GM23338 (cell line): Measurements from ENCODE around the gene SCAMP5.

Source experiments
- POLR2AphosphoS5 ChIP-seq: IDR thresholded peaks from 2 replicates; pipeline ENCODE4 v1.6.1; 2016; ENCODE audit warnings: antibody characterized with exemption, low read depth
- STAT1 ChIP-seq: IDR thresholded peaks from one replicate; pipeline ENCODE4 v1.6.1; 2016; ENCODE audit warnings: antibody characterized with exemption; ENCODE audit not compliant: unreplicated experiment
- TF ChIP-seq, protein P1 (sequence below), 2 experiments: fragments of 200-600 bp in 1 of 2; sonication (generic) in 1 of 2; conservative IDR thresholded peaks; 2 replicates each; pipeline versions ENCODE4 v1.5.1 to v1.6.1; 2016 to 2017; ENCODE audit warnings: antibody characterized with exemption in 2 of 2, low read depth in 2 of 2, mild to moderate bottlenecking in 2 of 2, moderate library complexity in 1 of 2

DNA sequence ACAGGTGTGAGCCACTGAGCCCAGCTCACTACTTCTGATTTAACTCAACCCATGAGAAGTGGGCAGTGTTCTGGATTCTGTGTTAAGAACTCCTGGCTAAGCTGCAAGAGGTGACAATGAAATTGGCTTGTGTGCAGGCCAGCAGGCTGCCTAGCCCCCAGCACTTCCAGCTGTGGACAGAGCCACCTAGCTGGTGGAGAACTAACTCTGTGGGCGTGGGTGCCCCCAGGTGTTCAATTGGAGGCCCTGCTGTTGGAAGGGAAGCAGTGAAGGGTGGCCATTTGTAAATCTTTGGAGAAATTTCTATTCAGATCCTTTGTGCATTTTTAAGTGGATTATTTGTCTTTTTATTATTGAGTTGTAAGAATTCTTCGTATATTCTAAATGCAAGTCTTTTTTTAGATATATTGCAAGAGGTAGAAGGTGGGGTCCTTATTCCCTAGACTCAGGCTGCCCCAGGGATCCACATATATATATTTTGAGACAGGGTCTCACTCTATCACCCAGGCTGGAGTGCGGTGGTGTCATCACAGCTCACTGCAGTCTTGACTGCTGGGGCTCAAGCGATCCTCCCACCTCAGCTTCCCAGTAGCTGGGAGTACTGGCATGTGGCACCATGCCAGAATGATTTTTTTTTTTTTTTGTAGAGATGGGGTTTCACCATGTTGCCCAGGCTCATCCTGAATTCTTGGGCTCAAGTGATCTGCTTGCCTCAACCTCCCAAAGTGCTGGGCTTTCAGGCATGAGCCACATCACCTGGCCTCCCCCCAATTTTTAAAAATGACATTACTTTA is 7.2 kb upstream of the SCAMP5 start:
- TF ChIP-seq POLR2AphosphoS5 (no peak), STAT1 (no peak)
- TF ChIP-seq, protein P1, sequence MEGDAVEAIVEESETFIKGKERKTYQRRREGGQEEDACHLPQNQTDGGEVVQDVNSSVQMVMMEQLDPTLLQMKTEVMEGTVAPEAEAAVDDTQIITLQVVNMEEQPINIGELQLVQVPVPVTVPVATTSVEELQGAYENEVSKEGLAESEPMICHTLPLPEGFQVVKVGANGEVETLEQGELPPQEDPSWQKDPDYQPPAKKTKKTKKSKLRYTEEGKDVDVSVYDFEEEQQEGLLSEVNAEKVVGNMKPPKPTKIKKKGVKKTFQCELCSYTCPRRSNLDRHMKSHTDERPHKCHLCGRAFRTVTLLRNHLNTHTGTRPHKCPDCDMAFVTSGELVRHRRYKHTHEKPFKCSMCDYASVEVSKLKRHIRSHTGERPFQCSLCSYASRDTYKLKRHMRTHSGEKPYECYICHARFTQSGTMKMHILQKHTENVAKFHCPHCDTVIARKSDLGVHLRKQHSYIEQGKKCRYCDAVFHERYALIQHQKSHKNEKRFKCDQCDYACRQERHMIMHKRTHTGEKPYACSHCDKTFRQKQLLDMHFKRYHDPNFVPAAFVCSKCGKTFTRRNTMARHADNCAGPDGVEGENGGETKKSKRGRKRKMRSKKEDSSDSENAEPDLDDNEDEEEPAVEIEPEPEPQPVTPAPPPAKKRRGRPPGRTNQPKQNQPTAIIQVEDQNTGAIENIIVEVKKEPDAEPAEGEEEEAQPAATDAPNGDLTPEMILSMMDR (conservative IDR thresholded peaks at IDR 0.05; ENCODE audit: low read depth in 2 of 2): peak; percentile 78 to 90
